Heart left ventricle (tissue), 16 donors: ENCODE results near the gene SPDYE4. TPM values are rescaled to one million over a fixed set of nuclear protein-coding genes. Genes with fewer than 3 reads are reported as not detected.

ENCODE experiments used
- ATAC-seq, 4 donors: fragments of 200-7000 bp; cut with Tn5 transposase; one replicate each; pipeline ENCODE4 v1.9.1; 2020 to 2022; ENCODE audit warnings: moderate library complexity in 4 of 4, mild to moderate bottlenecking in 3 of 4, moderate number of reproducible peaks in 1 of 4
- DNase-seq, 5 donors: peaks; one replicate each; pipeline ENCODE4 v3.0.0-alpha.2; 2020
- H3K27ac ChIP-seq, 12 donors: fragments of 200-600 bp; sonication (generic) in 4 of 12; one replicate each; pipeline versions ENCODE4 v1.5.0 to v1.8.0; 2016 to 2022; ENCODE audit warnings: mild to moderate bottlenecking in 2 of 12
- H3K27me3 ChIP-seq, 9 donors: fragments of 200-600 bp; sonication (generic) in 2 of 9; one replicate each; pipeline versions ENCODE4 v1.5.1 to v1.8.0; 2016 to 2022; ENCODE audit warnings: mild to moderate bottlenecking in 3 of 9
- H3K36me3 ChIP-seq, 9 donors: fragments of 200-600 bp; sonication (generic) in 2 of 9; one replicate each; pipeline versions ENCODE4 v1.5.0 to v1.8.0; 2018 to 2022; ENCODE audit warnings: mild to moderate bottlenecking in 2 of 9
- H3K4me1 ChIP-seq, 12 donors: fragments of 200-600 bp; sonication (generic) in 4 of 12; one replicate each; pipeline versions ENCODE4 v1.5.0 to v1.8.0; 2016 to 2022; ENCODE audit warnings: mild to moderate bottlenecking in 3 of 12
- H3K4me3 ChIP-seq, 12 donors: fragments of 200-600 bp; sonication (generic) in 4 of 12; one replicate each; pipeline versions ENCODE4 v1.5.0 to v1.8.0; 2017 to 2022; ENCODE audit warnings: mild to moderate bottlenecking in 9 of 12, moderate library complexity in 4 of 12
- H3K9me3 ChIP-seq, 12 donors: fragments of 200-600 bp; sonication (generic) in 4 of 12; one replicate each; pipeline versions ENCODE4 v1.5.0 to v1.8.0; 2016 to 2022; ENCODE audit warnings: mild to moderate bottlenecking in 1 of 12
- POLR2A ChIP-seq, 2 donors: fragments of 450-650 bp; IDR thresholded peaks; one replicate each; pipeline ENCODE4 v1.6.1; 2017; ENCODE audit warnings: antibody characterized with exemption in 2 of 2, mild to moderate bottlenecking in 2 of 2, moderate library complexity in 2 of 2
- WGBS, 4 donors: extraction: QIAGEN DNeasy Blood & Tissue Kit in 2 of 4; methylation state at CpG; one replicate each; pipeline versions ENCODE4 v1.1.5 to v1.1.7; 2013 to 2018; 5-methylcytosine and 5-hydroxymethylcytosine counted together
- intact Hi-C, 10 donors: fragments of 100-400 bp; cut with DNase I; formaldehyde crosslinking; loops; one replicate each; pipeline versions ENCODE4 v1.11.1 to v1.14.2; 2022
- polyA plus RNA-seq, 2 donors: library from polyadenylated mRNA; stranded (reverse); fragments of 200-250 nt; gene quantifications; one replicate each; pipeline ENCODE4 v1.2.3, GENCODE V29; 2013
- total RNA-seq, 9 donors: library from RNA; depleted of rRNA in 2 of 9; stranded (reverse); fragments of >200 nt in 2 of 9; fragmentation: NEBNext Ultra II Directional in 3 of 9; extraction: Animal tissue kit (Norgen Biotek cat#: 25700) in 3 of 9; gene quantifications; one replicate each; pipeline versions ENCODE4 v1.1.0 to v1.2.4, GENCODE V29; 2016 to 2023
- TF ChIP-seq, protein P1 (sequence below), 12 donors: fragments of 200-600 bp; sonication (generic) in 4 of 12; IDR thresholded peaks; one replicate each; pipeline versions ENCODE4 v1.5.0 to v1.8.0; 2018 to 2022; ENCODE audit warnings: antibody characterized with exemption in 12 of 12, mild to moderate bottlenecking in 5 of 12
- donor health status: ischemic (EF 13 %, LVEDD 7.1; RV severe dilation, severe dysfunction).
- donor health status: healthy with polysubstance abuse.
- donor health status: DM: no; HTN: yes; CAD: no.
- donor health status: DM: no; HTN: no; CAD: no.
- donor health status: ischemic (EF 25% LVEDD 6.9; RV normal size, moderate dysfunction).
- donor health status: ischemic (EF 25% LVEDD 5.7; RV mildly dilated, moderate dysfunction).
- donor health status: healthy.
- donor health status: DM: yes; HTN: yes; CAD: no.
- donor health status: ischemic (EF 35%, LVEDD 5.7; RV mildly dilated, moderate dysfunction).
- donor health status: nonischemic (EF 11% LVEDD 7.7; RV severe dilation, severe dysfunction).
- donor health status: DM: yes; HTN: yes; CAD: no.
- donor health status: PGD.
- donor health status: ischemic (EF 29% LVEDD 5.4; RV normal size, mild dysfunction).
- donor health status: nonischemic (EF 23%, LVEDD 6.1; RV moderate dilation, normal function).

Gene SPDYE4
- total and polyA plus RNA-seq, 11 donors, result not detected

DNA sequence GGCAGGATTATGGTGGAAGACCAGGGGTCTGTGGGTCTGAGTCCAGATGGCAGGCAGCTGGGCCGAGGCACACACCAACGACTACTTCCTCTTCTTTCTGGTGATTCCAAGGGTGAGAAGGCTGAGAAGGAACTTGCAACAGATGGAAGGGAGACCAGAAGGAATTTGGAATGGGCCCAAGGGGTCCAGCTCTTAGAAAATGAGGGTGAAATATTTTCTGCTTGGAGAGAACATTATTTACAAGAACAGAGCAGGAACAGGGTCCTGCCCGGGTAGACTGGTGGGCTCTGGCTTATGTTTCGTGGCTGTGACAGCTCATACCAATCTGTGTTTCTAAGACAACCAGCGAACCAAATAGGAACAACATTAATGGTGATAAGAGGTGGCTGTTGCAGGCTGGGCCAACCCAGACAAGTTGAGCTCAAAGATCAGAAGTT is 50.3 kb downstream of the SPDYE4 start:
- Histone ChIP-seq H3K4me3 (no peak overlapping the region), H3K36me3 (no peaks in the 10 kb centered on the region), H3K4me1 (peaks cover 0 to 33% (median 8%) of the 10 kb centered on the region in 12 donors), H3K27me3 (no peaks in the 10 kb centered on the region), H3K9me3 (peaks cover 0 to 9% (median 0%) of the 10 kb centered on the region in 12 donors), H3K27ac (peak overlapping the region in 7 of 12 donors; percentile 12 to 84 (median 46))
- 36 to 43% (median 39%) methylated on average over 5 of the region's 5 CpGs for WGBS, 4 donors
- peak; percentile 75 to 87 (median 82) for ATAC-seq
- TF ChIP-seq, protein P1, sequence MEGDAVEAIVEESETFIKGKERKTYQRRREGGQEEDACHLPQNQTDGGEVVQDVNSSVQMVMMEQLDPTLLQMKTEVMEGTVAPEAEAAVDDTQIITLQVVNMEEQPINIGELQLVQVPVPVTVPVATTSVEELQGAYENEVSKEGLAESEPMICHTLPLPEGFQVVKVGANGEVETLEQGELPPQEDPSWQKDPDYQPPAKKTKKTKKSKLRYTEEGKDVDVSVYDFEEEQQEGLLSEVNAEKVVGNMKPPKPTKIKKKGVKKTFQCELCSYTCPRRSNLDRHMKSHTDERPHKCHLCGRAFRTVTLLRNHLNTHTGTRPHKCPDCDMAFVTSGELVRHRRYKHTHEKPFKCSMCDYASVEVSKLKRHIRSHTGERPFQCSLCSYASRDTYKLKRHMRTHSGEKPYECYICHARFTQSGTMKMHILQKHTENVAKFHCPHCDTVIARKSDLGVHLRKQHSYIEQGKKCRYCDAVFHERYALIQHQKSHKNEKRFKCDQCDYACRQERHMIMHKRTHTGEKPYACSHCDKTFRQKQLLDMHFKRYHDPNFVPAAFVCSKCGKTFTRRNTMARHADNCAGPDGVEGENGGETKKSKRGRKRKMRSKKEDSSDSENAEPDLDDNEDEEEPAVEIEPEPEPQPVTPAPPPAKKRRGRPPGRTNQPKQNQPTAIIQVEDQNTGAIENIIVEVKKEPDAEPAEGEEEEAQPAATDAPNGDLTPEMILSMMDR (IDR thresholded peaks at IDR 0.05), result no peak
- no peak for TF ChIP-seq POLR2A (IDR thresholded peaks at IDR 0.05)
- intact Hi-C loops, result no loop called here
- no peak for DNase-seq

GRCh38 chr17:8707332-8708024 is 50.9 kb downstream of the SPDYE4 start:
- peak; percentile 25 to 65 (median 30) for ATAC-seq
- Histone ChIP-seq H3K4me3 (no peak overlapping the region), H3K27ac (peak overlapping the region in 7 of 12 donors; percentile 12 to 84 (median 46)), H3K9me3 (peaks cover 0 to 10% (median 0%) of the 10 kb centered on the region in 12 donors), H3K36me3 (no peaks in the 10 kb centered on the region), H3K4me1 (peaks cover 0 to 33% (median 8%) of the 10 kb centered on the region in 12 donors), H3K27me3 (no peaks in the 10 kb centered on the region)
- TF ChIP-seq, protein P1 (IDR thresholded peaks at IDR 0.05), result no peak
- TF ChIP-seq POLR2A (IDR thresholded peaks at IDR 0.05), result no peak
- no peak for DNase-seq
- intact Hi-C loops, result no loop called here
- 62 to 72% (median 67%) methylated on average over 11 of the region's 11 CpGs for WGBS, 4 donors

GRCh38 chr17:8706431-8706830 is 51.9 kb downstream of the SPDYE4 start:
- Histone ChIP-seq H3K9me3 (peaks cover 0 to 10% (median 0%) of the 10 kb centered on the region in 12 donors), H3K36me3 (no peaks in the 10 kb centered on the region), H3K4me1 (peaks cover 0 to 33% (median 8%) of the 10 kb centered on the region in 12 donors), H3K27me3 (no peaks in the 10 kb centered on the region), H3K4me3 (no peak overlapping the region), H3K27ac (peak overlapping the region in 2 of 12 donors; percentile 83 to 84)
- ATAC-seq (no peak), DNase-seq (no peak)
- TF ChIP-seq, protein P1 (IDR thresholded peaks at IDR 0.05), result no peak
- no peak for TF ChIP-seq POLR2A (IDR thresholded peaks at IDR 0.05)
- WGBS, 4 donors, result 90 to 96% (median 94%) methylated on average over 5 of the region's 5 CpGs
- intact Hi-C loops, result no loop called here

DNA sequence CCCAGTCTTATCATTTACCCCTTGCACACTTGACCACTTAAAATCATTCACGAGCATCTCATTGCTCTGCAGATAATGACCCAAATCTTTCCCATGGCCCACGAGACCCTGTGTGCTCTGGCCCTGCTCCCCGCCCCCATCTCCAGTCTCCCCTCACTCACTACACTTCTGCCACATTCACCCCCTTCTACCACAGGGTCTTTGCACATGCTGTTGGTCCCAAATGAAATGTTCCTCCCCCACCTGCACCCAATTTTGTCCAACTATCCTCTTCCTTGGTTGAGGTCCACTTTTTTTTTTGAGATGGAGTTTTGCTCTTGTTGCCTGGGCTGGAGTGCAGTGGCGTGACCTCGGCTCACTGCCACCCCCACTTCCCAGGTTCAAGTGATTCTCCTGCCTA is 52.9 kb downstream of the SPDYE4 start:
- no peaks in the 10 kb centered on the region for H3K36me3 ChIP-seq
- no peaks in the 10 kb centered on the region for H3K27me3 ChIP-seq
- 92 to 94% (median 93%) methylated on average over 5 of the region's 5 CpGs for WGBS, 4 donors
- intact Hi-C loops, result no loop called here
- ATAC-seq (no peak), DNase-seq (no peak)
- no peak overlapping the region for H3K4me3 ChIP-seq
- H3K9me3 ChIP-seq, result peaks cover 0 to 10% (median 0%) of the 10 kb centered on the region in 12 donors
- peaks cover 0 to 27% (median 8%) of the 10 kb centered on the region in 12 donors for H3K4me1 ChIP-seq
- H3K27ac ChIP-seq, result no peak overlapping the region
- TF ChIP-seq, protein P1 (IDR thresholded peaks at IDR 0.05), result no peak
- TF ChIP-seq POLR2A (IDR thresholded peaks at IDR 0.05), result no peak
